ENCODE results near the gene C5orf15.

DNA sequence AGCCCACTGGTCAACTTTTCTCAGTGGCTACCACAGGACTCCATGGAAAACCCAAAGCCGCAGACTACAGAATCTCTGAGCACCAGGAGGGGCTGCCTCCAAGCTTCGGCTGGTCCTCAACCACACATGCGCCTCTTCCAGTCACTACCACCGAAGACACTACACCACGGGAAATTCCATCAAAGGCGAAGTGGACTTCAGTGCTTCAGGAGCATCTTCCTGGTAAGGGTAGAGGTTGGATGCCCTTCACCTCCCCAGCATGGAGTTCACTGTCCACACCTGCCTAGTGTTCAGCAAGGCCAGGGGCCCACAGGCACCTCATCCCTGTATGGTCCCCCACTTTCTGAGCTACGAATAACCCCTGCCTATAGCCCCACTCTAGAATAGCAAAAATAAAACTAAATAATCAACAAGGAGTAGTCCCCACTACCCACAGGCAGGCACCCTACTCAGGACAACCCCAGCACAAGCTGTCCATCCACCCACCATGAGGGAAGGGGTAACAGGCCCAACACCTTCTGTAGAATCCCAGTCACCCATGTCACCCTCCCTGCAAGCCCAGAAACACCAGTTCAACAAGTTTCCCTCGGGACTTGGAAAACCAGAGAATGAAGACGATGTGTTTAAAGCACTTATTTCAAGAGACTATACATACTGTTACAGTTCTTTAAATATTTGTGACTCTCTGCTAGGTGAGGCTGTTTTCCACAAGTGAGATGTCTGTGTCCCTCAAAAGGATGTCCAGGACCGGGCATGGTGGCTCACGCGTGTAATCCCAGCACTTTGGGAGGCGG, 33.7 kb upstream of the C5orf15 start:
- TF ChIP-seq, protein P1, sequence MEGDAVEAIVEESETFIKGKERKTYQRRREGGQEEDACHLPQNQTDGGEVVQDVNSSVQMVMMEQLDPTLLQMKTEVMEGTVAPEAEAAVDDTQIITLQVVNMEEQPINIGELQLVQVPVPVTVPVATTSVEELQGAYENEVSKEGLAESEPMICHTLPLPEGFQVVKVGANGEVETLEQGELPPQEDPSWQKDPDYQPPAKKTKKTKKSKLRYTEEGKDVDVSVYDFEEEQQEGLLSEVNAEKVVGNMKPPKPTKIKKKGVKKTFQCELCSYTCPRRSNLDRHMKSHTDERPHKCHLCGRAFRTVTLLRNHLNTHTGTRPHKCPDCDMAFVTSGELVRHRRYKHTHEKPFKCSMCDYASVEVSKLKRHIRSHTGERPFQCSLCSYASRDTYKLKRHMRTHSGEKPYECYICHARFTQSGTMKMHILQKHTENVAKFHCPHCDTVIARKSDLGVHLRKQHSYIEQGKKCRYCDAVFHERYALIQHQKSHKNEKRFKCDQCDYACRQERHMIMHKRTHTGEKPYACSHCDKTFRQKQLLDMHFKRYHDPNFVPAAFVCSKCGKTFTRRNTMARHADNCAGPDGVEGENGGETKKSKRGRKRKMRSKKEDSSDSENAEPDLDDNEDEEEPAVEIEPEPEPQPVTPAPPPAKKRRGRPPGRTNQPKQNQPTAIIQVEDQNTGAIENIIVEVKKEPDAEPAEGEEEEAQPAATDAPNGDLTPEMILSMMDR (IDR thresholded peaks at IDR 0.05): no peak
- no peak for TF ChIP-seq POLR2A (IDR thresholded peaks at IDR 0.05)

Measured in thyroid gland (tissue), 4 donors.